ENCODE data around the gene INPP5J. TPM values are rescaled to one million over a fixed set of nuclear protein-coding genes. Genes with fewer than 3 reads are reported as not detected.

The INPP5J gene
- total and polyA plus RNA-seq, 2 donors (not counting 1 experiment from before 2014, with no cell fraction given): 0.17 to 0.33 TPM

- no peaks in the 10 kb centered on the region for H4K20me1 ChIP-seq (ENCODE audit: control insufficient read depth, extremely low read depth, insufficient read depth, low read length)
- TF ChIP-seq EZH2 (IDR thresholded peaks at IDR 0.05; ENCODE audit: low read length, missing control alignments) (no peak), CTCF (conservative IDR thresholded peaks at IDR 0.05 in 1 of 2, IDR thresholded peaks at IDR 0.05 in 1 of 2; ENCODE audit: low read depth in 1 of 2, low read length in 2 of 2) (no peak)
- no peak for DNase-seq (ENCODE audit: low read depth in 2 of 2)
- no peak overlapping the region for H2AFZ ChIP-seq (ENCODE audit: low read length)
- no peak overlapping the region for H3K4me2 ChIP-seq (ENCODE audit: extremely low read depth, insufficient read depth, low read length)
- no peaks in the 10 kb centered on the region for H3K9me3 ChIP-seq (ENCODE audit: control insufficient read depth, insufficient read depth, low read depth, low read length)
- H3K27ac ChIP-seq (ENCODE audit: insufficient read depth, low read length): no peak overlapping the region
- H3K36me3 ChIP-seq (ENCODE audit: control insufficient read depth, insufficient read depth, low read length): no peaks in the 10 kb centered on the region
- H3K79me2 ChIP-seq (ENCODE audit: control insufficient read depth, insufficient read depth, low read length): no peaks in the 10 kb centered on the region
- peaks cover 11% of the 10 kb centered on the region for H3K27me3 ChIP-seq (ENCODE audit: control insufficient read depth, insufficient read depth, low read length)
- no peak overlapping the region for H3K9ac ChIP-seq (ENCODE audit: insufficient read depth, low read length)
- H3K4me3 ChIP-seq (replicated peaks in 1 of 4; ENCODE audit: control extremely low read depth in 1 of 4, insufficient read depth in 1 of 4, low read depth in 3 of 4, low read length in 4 of 4): no peak overlapping the region
- no peaks in the 10 kb centered on the region for H3K4me1 ChIP-seq (ENCODE audit: control insufficient read depth, extremely low read depth, insufficient read depth, low read length)
Observed at GRCh38 chr22:31138126-31138525, 15.4 kb downstream of the INPP5J start.

GRCh38 chr22:31139066-31139465, 16.3 kb downstream of the INPP5J start:
- H3K4me3 ChIP-seq (replicated peaks in 1 of 4; ENCODE audit: control extremely low read depth in 1 of 4, insufficient read depth in 1 of 4, low read depth in 3 of 4, low read length in 4 of 4): no peak overlapping the region
- H3K27ac ChIP-seq (ENCODE audit: insufficient read depth, low read length): no peak overlapping the region
- peaks cover 13% of the 10 kb centered on the region for H3K27me3 ChIP-seq (ENCODE audit: control insufficient read depth, insufficient read depth, low read length)
- no peak for TF ChIP-seq CTCF (conservative IDR thresholded peaks at IDR 0.05 in 1 of 2, IDR thresholded peaks at IDR 0.05 in 1 of 2; ENCODE audit: low read depth in 1 of 2, low read length in 2 of 2)
- no peak for TF ChIP-seq EZH2 (IDR thresholded peaks at IDR 0.05; ENCODE audit: low read length, missing control alignments)
- no peak for DNase-seq (ENCODE audit: low read depth in 2 of 2)
- H3K79me2 ChIP-seq (ENCODE audit: control insufficient read depth, insufficient read depth, low read length): no peaks in the 10 kb centered on the region
- H3K36me3 ChIP-seq (ENCODE audit: control insufficient read depth, insufficient read depth, low read length): no peaks in the 10 kb centered on the region
- no peaks in the 10 kb centered on the region for H3K9me3 ChIP-seq (ENCODE audit: control insufficient read depth, insufficient read depth, low read depth, low read length)
- no peak overlapping the region for H3K9ac ChIP-seq (ENCODE audit: insufficient read depth, low read length)
- H4K20me1 ChIP-seq (ENCODE audit: control insufficient read depth, extremely low read depth, insufficient read depth, low read length): no peaks in the 10 kb centered on the region
- H3K4me1 ChIP-seq (ENCODE audit: control insufficient read depth, extremely low read depth, insufficient read depth, low read length): no peaks in the 10 kb centered on the region
- no peak overlapping the region for H3K4me2 ChIP-seq (ENCODE audit: extremely low read depth, insufficient read depth, low read length)
- H2AFZ ChIP-seq (ENCODE audit: low read length): no peak overlapping the region

- Histone ChIP-seq H3K36me3 (ENCODE audit: control insufficient read depth, insufficient read depth, low read length) (no peaks in the 10 kb centered on the region), H3K9ac (ENCODE audit: insufficient read depth, low read length) (no peak within 1 kb of the TSS), H3K4me3 (replicated peaks in 1 of 4; ENCODE audit: control extremely low read depth in 1 of 4, insufficient read depth in 1 of 4, low read depth in 3 of 4, low read length in 4 of 4) (no peak within 1 kb of the TSS), H4K20me1 (ENCODE audit: control insufficient read depth, extremely low read depth, insufficient read depth, low read length) (no peaks in the 10 kb centered on the region), H3K9me3 (ENCODE audit: control insufficient read depth, insufficient read depth, low read depth, low read length) (no peaks in the 10 kb centered on the region), H3K4me1 (ENCODE audit: control insufficient read depth, extremely low read depth, insufficient read depth, low read length) (no peaks in the 10 kb centered on the region), H3K4me2 (ENCODE audit: extremely low read depth, insufficient read depth, low read length) (peak within 1 kb of the TSS; percentile 32), H3K27me3 (ENCODE audit: control insufficient read depth, insufficient read depth, low read length) (peaks cover 13% of the 10 kb centered on the region), H3K79me2 (ENCODE audit: control insufficient read depth, insufficient read depth, low read length) (no peaks in the 10 kb centered on the region), H3K27ac (ENCODE audit: insufficient read depth, low read length) (no peak within 1 kb of the TSS), H2AFZ (ENCODE audit: low read length) (no peak within 1 kb of the TSS)
- peak; percentile 62 to 65 for DNase-seq (ENCODE audit: low read depth in 2 of 2)
- no peak for TF ChIP-seq EZH2 (IDR thresholded peaks at IDR 0.05; ENCODE audit: low read length, missing control alignments)
- no peak for TF ChIP-seq CTCF (conservative IDR thresholded peaks at IDR 0.05 in 1 of 2, IDR thresholded peaks at IDR 0.05 in 1 of 2; ENCODE audit: low read depth in 1 of 2, low read length in 2 of 2)
Observed at GRCh38 chr22:31139866-31140716, 17.3 kb downstream of the INPP5J start, which contains the start of gene PLA2G3. TSS of gene PLA2G3 (minus strand) at chr22:31140508. CDS start at chr22:31140354, 154 bp downstream.

Measured in fibroblast of lung (primary cell).